Osteocyte (in vitro differentiated cells): ENCODE results near the gene KRT86. TPM values are rescaled to one million over a fixed set of nuclear protein-coding genes. Genes with fewer than 3 reads are reported as not detected.

ENCODE experiments used
- DNase-seq: peaks from one replicate; pipeline ENCODE4 v3.0.0; 2021; ENCODE audit warnings: mixed read lengths; ENCODE audit not compliant: unreplicated experiment; ENCODE audit errors: extremely low spot score
- H3K27ac Mint-ChIP-seq: one replicate; pipeline ENCODE4 v1.8.0; 2021; ENCODE audit warnings: mild to moderate bottlenecking, mixed read lengths; ENCODE audit not compliant: unreplicated experiment
- H3K27me3 Mint-ChIP-seq: one replicate; pipeline ENCODE4 v1.8.0; 2021; ENCODE audit warnings: mixed read lengths; ENCODE audit not compliant: unreplicated experiment
- H3K36me3 Mint-ChIP-seq: one replicate; pipeline ENCODE4 v1.8.0; 2021; ENCODE audit warnings: mixed read lengths; ENCODE audit not compliant: unreplicated experiment
- H3K4me1 Mint-ChIP-seq: one replicate; pipeline ENCODE4 v1.8.0; 2021; ENCODE audit warnings: mixed read lengths; ENCODE audit not compliant: unreplicated experiment
- H3K4me3 Mint-ChIP-seq: one replicate; pipeline ENCODE4 v1.8.0; 2021; ENCODE audit warnings: mild to moderate bottlenecking, moderate library complexity, mixed read lengths; ENCODE audit not compliant: unreplicated experiment
- H3K9me3 Mint-ChIP-seq: one replicate; pipeline ENCODE4 v1.8.0; 2021; ENCODE audit warnings: mixed read lengths; ENCODE audit not compliant: unreplicated experiment
- CTCF ChIP-seq: fragments of 200-600 bp; sonication (generic); IDR thresholded peaks from 2 replicates; pipeline ENCODE4 v1.5.0; 2021; ENCODE audit warnings: antibody characterized with exemption, mild to moderate bottlenecking, moderate library complexity
- total RNA-seq: library from RNA; stranded (reverse); gene quantifications from 2 replicates; pipeline ENCODE4 v1.2.1, GENCODE V29; 2021

The KRT86 gene
- total RNA-seq, 1 donor from 2014 or later: 0.24 TPM

GRCh38 chr12:52243259-52243855 is 31.1 kb upstream of the KRT86 start:
- Mint-ChIP-seq H3K9me3 (no peaks in the 10 kb centered on the region), H3K36me3 (no peaks in the 10 kb centered on the region), H3K27me3 (no peaks in the 10 kb centered on the region), H3K27ac (peak overlapping the region; percentile 95), H3K4me1 (peaks cover 66% of the 10 kb centered on the region), H3K4me3 (no peak overlapping the region)
- no peak for TF ChIP-seq CTCF
- DNase-seq: no peak

- no peaks in the 10 kb centered on the region for H3K9me3 Mint-ChIP-seq
- H3K27ac Mint-ChIP-seq: peak overlapping the region; percentile 95
- peaks cover 67% of the 10 kb centered on the region for H3K4me1 Mint-ChIP-seq
- DNase-seq: peak; percentile 89
- H3K27me3 Mint-ChIP-seq: no peaks in the 10 kb centered on the region
- peak overlapping the region; percentile 20 for H3K4me3 Mint-ChIP-seq
- no peaks in the 10 kb centered on the region for H3K36me3 Mint-ChIP-seq
- TF ChIP-seq CTCF: no peak
Measured at GRCh38 chr12:52243856-52244614, 30.4 kb upstream of the KRT86 start.

GRCh38 chr12:52244615-52244994 is 29.8 kb upstream of the KRT86 start:
- Mint-ChIP-seq H3K27ac (peak overlapping the region; percentile 95), H3K4me3 (no peak overlapping the region), H3K4me1 (peaks cover 69% of the 10 kb centered on the region), H3K36me3 (no peaks in the 10 kb centered on the region), H3K27me3 (no peaks in the 10 kb centered on the region), H3K9me3 (no peaks in the 10 kb centered on the region)
- DNase-seq: no peak
- no peak for TF ChIP-seq CTCF

- DNase-seq: no peak
- Mint-ChIP-seq H3K27ac (peak overlapping the region; percentile 91), H3K36me3 (no peaks in the 10 kb centered on the region), H3K9me3 (no peaks in the 10 kb centered on the region), H3K4me1 (peaks cover 72% of the 10 kb centered on the region), H3K4me3 (no peak overlapping the region), H3K27me3 (no peaks in the 10 kb centered on the region)
- TF ChIP-seq CTCF: no peak
Measured at GRCh38 chr12:52245259-52245961, 29.0 kb upstream of the KRT86 start.
